Stimulated activated CD4-positive, alpha-beta T cell treated with anti-CD3 and anti-CD28 coated beads, Interleukin-2, amount 100 ng/mL, for 48 hours (primary cell): ENCODE measurements around the gene TIAM1.

ENCODE experiments used
- DNase-seq, 2 donors: peaks; one replicate each; pipeline ENCODE4 v3.0.0-alpha.2; 2020

Gene TIAM1

DNA sequence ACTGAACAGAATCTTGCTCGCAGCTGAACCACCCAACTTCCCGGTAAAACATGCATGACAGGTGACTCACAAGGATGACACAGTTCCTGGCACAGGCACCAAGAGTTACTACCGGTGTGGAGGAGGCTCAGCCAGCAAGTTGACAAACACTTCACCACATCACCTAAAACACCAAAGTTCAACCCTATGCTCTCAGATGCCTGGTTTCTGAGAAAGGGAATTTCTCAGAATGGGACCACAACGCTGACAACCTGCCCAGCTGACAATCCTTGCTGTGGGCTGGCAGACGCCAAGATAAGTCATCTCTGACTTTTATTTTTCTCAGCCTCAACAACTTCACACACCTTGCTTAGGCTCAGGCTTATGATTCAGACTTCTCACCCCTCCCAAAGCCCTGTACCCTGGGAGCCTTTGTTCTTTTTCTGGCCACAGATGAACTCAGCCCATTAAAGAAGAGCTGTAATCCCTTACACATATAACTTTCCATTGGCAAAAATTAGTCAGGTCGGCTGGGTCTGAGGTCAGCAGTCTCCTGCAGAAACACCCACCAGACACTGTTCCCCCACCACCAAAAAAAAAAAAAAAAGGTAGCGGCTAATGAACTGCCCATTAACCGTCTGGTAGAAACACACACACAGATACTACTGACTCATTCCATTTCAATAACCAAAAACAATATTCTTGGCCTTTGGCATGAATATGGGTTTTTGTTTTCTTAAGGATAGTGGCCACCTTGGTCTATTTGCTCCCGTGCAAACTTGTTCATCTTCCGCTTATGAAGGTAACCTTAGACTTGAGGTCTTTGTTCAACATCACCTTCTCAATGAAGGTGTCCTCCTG lies 10.8 kb upstream of the TIAM1 start:
- DNase-seq: peak; percentile 57 to 65

DNA sequence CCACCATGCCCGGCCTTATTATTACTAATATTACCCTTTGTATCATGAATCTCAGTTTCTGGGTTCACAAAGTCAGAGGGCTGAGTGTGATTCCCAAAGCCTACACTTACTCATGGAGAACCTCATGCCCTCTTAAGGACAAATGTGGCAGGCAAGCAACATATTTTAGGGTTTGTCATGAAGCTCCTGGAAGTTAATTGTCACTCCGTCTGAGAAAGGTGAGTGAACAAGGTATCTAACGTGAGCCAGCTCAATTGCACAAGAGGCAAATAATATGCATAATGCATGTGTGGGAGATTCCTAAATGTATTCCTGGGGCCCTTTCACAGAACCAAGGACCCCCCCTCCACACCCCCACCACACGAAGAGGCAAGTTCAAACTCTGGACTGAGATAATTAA lies 10.1 kb upstream of the TIAM1 start:
- DNase-seq: no peak

DNA sequence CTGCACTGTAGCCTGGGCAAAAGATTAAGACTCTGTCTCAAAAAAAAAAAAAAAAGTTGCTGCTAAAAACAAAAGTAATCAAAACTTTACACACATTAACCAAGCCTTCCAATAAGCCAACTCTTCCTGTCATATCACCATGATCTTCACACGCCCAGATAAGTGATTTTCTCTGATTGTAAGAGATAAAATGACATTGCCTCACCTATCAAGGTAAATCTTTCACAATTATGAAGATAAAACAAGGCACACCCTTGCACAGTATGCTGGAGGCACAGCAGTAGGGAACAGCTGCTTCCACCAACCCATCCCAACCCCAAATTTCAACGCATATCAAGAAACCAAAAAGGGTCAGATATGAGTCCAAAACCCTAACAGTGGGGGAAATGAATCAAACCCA lies 8.8 kb upstream of the TIAM1 start:
- no peak for DNase-seq

DNA sequence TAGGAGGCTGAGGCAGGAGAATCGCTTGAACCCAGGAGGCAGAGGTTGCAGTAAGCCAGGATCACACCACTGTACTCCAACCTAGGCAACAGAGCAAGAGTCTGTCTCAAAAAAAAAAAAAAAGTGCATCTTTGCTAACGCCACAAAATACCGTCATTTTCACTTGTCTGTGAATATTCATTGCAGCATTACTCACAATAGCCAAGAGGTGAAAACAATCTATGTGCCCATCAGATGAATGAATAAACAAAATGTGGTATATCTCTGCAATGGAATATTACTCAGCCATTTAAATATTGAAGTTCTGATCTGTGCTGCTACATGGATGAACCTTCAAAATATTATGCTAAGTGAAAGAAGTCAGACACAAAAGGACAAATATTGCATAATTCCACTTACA lies 7.9 kb upstream of the TIAM1 start:
- no peak for DNase-seq

DNA sequence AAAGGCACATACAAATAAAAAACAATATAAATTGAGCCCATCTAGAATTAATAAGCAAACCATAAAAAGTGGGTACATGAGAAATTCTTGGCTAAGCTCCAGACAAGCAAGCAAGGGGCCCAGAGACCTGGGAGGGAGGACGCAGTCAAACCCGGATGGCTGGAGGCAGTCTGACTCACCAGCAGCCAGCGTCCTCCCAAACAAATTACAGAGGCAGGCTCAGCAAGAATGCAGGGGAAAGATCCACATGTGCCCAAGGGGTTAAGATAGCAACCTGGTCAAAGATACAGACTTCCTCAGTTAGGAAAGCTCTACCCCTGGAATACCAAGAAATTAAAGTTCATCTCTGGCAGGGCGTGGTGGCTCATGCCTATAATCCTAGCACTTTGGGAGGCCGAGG lies 7.4 kb upstream of the TIAM1 start:
- no peak for DNase-seq

DNA sequence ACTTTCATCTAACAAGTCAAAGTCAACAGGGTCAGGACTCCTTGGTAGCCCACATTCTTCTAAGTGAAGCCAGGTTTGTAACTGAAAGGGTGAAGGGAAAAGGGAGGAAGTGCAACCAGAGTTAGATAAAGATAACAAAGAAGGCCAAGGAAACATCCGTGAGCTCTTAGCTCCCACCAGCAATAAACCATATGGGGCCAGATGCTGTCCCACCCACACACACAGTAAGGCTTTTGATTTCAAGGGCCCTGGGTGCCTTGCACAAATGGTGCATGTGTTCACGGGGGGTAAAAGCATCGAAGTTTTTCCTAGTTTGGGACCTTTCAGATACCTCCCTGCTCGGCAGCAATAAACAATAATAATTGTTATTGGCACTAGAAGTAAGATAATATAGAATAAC lies 5.1 kb upstream of the TIAM1 start:
- DNase-seq: no peak

DNA sequence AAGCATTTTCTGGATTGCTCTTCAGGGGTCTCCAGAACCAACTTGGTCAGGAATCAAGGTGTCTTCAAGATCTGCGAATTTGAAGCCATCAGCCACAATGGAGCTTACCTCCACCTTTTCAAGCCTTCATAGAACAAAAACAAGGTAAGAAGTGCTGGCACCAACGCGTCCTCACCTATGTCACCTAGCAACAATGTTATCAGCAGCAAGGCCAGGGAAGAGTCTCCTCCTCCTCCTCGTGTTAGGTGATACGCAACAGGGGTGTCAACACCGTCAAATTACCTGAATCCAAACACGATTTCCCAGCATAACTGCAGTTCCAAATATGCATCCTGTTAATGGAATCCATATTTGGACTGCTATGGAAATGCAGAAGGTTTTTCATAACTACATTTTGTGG lies 4.1 kb upstream of the TIAM1 start:
- no peak for DNase-seq

DNA sequence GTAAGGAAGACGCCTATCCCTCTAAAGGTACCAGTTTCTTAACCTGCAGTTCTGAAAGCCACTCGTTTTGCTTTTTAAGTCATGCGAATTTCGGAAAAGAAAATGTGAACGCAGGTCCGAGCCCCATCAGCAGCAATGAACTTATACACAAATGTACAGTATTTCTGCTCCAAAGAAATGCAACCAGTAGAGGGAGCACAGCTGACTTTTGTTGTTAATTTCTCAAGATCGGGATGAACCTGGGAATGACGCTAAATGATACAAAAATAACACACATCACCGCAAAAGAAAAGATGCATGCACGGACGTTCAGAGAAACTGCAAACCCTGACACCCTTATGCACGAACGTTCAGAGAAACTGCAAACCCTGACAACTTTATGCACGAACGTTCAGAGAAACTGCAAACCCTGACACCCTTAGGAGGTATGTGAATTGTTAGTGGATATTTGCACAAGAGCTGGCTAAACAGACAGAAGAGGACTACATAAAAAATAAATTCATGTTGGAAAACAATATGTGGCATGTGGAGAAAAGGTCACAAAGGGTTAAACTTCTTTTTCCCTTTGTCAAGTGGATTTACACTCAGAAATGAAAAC lies 3.5 kb upstream of the TIAM1 start:
- DNase-seq: no peak

DNA sequence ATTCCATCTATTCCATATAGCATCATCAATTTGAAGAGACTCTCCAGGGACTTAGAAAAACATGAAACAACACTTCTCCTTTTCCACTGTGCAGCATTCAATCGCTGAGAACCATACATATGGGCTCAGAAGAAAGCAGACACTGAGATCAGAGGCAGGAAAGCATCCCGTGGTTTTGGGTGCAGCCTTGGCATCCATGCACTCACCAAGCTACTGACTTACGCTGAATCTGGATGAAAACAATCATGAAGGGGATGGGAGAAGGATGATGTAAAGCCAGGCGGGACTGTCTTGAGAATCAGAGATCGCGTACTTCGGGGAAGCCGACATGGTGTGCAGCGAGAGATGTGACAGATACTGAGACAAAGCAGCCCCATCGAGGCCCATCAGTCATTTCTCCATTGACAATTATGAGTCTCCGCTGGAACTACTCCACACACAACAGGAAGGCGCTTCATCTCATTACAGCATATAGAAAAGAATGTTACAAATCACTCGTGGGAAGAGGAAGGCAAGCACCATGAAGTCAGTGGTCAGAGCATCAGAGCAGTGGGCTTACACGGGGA lies 2.3 kb upstream of the TIAM1 start:
- DNase-seq: no peak

DNA sequence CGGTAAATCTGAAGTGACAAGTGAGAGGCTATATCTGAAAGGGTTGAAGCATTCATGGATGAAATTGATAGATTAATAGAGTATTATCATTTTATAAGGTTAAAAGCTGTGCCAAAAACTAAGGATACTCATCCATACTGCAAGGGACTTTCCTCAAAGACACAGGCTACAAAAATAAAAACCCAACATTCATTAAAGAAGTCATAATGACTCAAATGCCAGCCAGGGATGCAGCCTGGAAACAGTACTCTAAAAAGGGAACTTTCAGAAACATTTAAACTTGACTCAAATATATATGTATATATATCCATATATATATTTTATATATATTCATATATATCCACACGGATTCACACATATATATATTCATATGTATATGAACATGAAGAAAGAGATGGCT lies 1.1 kb upstream of the TIAM1 start:
- no peak for DNase-seq

DNA sequence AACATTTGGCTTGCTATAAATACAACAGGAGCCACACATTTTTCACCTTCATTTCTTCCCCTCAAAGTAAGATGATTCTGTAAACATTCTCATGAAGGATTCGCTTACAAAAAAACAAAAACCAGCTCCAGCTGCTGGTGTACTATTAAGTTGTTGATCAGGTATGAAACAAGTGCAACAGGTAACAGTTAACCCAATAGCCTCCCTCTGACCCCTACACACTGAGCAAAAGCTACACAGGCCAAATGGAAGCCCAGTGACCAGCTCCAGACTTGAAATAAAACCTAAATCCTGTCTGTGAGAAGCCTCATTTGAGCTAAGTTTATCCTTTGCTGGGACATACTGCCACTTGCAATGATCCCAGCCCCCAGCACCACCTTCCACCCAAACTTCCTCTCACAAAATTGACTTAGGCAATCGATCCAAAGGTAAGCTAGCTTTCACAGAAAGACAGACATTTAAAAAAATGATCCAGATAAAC lies 991 bp downstream of the TIAM1 start:
- no peak for DNase-seq

DNA sequence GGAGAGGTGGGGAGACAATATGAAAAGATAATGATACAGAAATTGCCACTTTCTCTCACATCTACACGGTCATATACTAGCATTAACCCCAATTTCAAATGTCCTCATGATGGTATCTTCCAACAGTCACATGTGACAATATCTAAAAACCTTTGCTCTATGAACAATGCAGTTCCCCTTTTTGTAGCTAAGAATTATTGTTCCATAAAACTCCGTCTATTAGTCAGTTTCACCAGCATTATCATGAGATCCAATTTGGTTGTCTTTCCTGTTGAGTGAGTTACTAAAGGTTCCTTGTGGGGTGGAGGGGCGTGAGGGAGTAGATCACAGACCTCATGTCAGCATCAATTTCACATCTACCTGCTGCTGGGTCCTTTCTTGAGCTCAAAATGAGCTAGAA lies 1.7 kb downstream of the TIAM1 start:
- DNase-seq: no peak

DNA sequence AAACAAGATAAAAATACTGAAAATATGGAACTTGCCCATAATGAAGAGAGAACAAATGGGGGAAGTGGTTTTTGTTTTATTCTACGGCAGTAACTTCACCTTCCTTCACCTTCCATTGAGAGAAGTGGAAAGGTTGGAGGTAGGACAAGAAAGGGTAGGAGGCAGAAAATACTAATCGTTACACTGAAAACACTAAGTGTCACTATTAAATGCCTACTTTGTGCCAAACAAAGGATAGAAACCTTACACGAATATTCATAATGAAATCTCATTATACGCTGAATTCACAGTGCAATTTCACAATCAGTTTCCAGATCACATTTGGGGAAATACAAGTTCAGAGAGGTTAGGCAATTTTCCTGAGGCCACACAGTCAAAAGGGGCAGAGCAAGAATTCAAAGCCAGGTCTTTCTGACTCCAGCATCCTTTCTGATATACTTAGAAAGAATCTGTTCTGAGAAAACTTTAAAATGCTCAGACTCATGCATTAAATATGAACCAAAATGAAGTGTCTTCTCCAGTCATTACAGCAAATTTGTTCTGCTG lies 3.0 kb downstream of the TIAM1 start:
- no peak for DNase-seq

DNA sequence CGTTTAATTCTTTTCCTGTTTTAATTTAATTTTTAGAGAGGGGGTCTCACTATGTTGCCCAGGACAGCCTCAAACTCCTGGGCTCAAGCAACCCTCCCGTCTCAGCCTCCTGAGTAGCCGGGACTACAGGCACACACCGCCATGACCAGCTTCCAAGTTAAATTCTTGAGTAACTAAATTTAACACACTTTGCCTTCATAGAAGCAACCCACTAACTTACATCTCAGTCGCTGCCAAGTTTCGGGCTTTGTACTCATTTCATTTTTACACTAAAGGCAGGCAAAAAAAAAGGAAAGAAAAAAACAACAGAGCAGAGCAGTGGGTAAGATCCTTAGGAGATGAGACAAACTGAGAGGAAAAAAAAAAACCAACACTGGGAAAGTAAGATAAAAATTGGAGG lies 3.5 kb downstream of the TIAM1 start:
- DNase-seq: no peak

DNA sequence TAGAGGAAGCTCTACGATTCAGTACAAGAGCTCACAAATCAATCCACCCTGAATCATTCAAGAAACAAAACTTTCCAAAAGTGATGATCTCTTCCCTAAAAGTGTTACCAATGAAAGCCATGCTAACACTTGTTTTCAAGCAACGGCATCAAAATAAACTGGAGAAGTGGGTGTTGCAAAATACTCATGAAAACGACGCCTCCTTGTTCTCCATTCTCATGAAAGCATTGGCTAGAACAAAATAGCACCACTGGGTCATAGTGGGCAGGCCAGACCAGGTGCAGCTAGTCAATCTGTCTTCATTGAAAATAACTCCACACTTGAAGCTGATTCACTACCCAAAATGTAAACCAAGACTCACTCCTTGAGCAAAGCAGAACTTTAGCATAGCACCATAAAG lies 4.3 kb downstream of the TIAM1 start:
- no peak for DNase-seq

DNA sequence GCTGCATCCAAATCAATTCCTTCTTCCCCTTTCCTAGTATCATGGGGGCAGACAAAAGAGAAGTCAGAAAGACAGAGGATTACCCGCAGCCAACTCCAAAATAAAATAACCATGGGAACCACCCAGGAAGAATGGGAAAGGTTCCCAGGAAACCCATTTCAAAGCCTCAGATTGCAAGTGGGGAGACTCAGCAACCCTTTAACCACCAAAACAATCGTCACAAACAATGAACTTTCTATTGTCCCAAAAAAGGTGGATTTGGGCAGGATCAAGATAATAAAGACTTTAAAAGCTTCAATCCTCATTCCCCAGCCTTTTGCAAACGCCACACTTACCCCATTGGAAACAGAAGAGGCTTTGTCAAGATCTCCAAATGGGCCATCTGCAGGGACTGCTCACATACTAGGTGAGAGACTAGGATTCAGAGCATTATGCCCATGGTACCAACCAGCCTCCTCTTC lies 5.1 kb downstream of the TIAM1 start:
- no peak for DNase-seq

DNA sequence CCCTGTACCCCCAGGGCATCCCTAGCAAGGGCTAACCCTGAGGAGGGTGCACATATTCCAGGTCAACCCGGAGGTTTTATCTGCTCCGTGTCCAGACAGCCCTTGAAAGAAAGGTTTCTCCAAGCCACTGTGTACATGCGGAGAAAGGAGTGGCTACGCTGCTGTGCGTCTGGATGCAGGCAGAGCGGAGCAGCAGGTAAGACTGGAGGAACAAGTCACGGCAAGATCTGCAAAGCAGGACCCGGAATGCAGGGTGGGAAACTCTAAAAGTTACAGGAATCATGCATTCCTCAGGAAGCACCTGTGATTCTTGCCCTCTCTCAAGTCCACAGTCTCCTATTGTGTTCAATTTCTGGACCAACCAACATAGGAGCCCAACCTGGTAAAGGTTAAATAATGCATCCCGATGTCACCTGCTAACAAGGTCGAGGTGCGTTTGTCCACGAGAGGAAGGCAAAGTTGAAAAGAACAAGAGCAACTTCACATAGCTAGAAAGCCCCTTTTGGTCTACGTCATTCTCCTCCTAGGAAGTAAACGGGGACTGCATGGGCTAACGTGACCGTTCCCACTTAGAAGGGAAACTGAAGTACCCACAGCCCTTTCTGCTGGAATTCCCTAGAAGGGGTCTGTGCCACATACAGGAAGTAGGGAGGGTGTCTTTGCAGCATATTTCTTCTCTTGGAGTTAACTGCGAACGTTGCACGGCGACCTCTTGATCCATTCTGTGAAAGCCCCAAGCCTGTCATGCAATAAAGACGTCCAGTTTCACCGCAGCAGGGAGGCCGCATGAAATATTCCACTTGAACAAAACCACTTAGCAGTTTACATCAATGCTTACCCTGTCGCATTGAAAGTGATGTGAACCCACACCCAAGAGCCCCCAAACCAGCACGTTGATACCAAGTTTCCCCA lies 5.8 kb downstream of the TIAM1 start:
- DNase-seq: no peak

DNA sequence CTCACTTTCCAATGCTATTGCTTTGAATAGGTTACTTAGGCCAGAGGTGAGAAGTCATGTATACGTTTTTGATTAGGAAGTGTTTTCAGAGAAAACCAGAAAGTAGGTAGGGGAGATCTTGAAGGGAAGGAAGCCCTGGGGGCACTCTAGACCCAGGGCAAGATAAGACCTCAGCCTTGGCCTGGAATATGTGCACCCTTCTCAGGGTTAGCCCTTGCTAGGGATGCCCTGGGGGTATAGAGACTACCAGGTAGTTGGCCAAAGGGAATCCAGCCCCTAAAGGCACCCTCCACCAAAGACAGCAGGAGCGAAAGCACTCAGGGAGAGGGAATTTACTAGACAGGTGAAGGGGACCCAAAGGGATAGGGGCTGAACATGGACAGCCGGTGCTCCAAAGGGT lies 7.0 kb downstream of the TIAM1 start:
- no peak for DNase-seq

DNA sequence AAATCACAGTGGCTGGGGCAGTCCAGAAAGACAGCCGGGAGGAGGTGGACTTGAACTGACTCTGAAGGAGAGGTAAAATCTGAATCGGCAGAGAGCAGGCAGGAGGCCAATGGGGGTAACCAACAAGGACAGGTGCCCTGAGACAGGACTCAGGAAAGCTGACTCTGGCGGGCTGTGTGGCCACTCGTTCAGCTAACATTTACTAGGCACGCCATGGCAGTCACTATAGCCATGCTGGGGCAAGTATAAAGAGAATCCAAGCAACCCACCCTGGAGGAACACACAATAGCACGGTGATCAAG lies 7.4 kb downstream of the TIAM1 start:
- DNase-seq: no peak

DNA sequence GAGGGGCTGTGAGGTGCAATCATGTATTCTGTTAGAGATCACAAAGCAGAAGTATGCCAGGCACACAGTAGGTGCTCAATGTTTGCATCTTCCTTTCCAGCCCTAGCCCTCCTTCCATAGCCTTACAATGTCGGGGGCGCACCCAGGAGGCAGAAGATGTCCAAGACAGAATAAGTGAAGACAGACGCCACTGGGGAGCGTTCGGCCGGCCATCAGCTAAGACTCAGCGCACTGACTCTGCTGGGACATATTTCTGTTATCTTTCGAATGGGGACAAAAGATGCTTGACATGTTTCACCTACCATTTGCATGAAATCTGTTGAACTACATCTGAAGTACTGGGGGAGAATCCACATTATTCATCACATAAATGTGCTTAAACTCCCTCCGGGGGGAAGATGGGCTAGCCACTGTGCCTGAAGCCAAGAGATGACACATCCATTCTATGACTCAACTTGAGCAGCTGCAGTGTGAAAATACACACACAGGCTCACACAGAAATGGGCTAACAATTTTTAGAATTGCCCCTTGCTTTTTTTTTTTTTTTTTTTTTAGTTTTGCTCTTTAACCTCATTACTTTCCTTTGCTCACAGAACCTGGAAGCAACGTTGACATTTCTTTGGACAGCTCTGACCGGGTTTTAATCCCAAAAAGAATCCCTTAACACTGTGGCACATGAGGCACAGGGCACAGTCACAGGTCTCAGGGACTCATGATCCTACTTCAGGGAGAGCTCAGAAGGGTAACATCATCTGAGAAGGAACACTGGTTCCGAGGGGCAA lies 7.9 kb downstream of the TIAM1 start:
- DNase-seq: no peak

DNA sequence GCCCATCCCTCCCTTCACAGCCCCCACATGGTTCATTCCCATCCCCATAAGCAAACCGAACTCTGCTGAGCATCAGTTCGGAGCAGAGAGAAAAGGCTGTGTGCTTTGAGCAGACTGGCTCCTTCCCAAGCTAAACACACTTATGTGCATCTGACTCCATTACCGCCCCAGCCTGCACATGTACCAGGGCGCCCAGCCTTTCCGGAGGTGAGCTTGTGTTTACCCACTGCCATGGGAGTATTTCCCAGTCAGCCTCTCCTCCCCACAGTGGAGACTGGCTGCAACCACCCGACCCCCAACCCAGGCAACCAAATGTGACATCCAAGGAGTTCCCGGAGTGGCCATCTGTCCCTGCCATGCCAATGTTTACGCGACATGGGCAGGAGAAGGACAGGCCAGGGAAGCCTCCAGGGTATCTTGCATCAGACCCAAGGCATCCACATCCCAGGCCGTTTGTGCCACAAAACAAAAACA lies 9.4 kb downstream of the TIAM1 start:
- no peak for DNase-seq

DNA sequence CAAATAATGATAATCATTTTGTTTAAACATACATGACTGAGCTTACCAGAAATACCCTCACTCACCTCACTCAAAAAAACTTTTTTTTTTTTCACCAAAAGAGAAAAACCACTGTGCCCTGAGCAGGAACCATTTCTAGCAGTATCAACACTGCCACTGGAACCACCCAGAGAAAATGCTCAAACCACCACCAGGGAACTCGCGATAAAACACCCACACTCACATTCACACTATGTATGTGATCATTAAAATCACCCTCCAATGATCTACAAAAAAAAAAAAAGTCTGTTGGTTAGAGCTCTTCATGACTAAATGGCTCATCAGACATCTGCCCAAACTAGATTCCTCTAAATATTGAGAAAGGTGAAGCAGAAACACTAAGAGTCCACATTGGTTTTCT lies 11.5 kb downstream of the TIAM1 start:
- no peak for DNase-seq
